ENCODE data around the gene B4GALNT3. TPM values are rescaled to one million over a fixed set of nuclear protein-coding genes. Genes with fewer than 3 reads are reported as not detected.

B4GALNT3 gene
- total RNA-seq, 2 experiments from 2014 or later: 3.4 to 5.4 TPM

DNA sequence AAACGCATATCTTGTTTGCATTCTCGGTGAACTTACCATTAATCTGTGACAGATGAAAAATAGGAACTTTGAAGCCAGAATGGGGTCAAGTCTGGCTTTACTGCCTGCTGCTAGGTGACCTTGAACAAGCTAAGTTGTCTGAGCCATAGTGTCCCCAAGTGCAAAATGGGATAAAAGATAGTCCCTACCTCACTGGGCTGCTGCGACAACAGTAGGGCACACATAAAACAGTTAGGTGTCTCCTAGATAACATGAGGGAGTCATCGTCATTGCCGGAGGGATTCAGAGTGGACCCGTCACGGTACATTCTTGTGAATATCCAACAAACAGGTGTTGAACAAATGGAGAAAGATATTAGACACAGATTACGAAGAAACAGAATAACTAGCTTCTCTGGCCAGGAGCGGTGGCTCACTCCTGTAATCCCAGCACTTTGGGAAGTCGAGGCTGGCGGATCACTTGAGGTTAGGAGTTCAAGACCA lies 132.3 kb downstream of the B4GALNT3 start:
- ChIA-PET CTCF (ENCODE audit: unreplicated experiment) (no interaction called here), POLR2A (interaction anchor here (0.5 to 1.3 kb wide), 2 partner anchors 13 to 490 kb away, joined by 3 read pairs; no protein-coding TSS in a partner anchor)
- DNase-seq (ENCODE audit: low spot score): no peak
- Histone ChIP-seq H3K4me1 (ENCODE audit: insufficient read depth, low read length, poor library complexity, severe bottlenecking) (no peaks in the 10 kb centered on the region), H3K27ac (ENCODE audit: low read depth, low read length, poor library complexity, severe bottlenecking) (no peak overlapping the region), H3K36me3 (ENCODE audit: insufficient read depth, low read length) (no peaks in the 10 kb centered on the region), H3K9me3 (ENCODE audit: low read length) (no peaks in the 10 kb centered on the region), H3K4me2 (ENCODE audit: low read length) (no peak overlapping the region), H4K20me1 (ENCODE audit: insufficient read depth, low read length) (no peaks in the 10 kb centered on the region), H3K4me3 (ENCODE audit: low read depth, low read length, poor library complexity, severe bottlenecking) (no peak overlapping the region), H3K9me2 (ENCODE audit: insufficient read depth, low read length) (no peaks in the 10 kb centered on the region), H3K79me2 (ENCODE audit: insufficient read depth, low read depth, low read length) (no peaks in the 10 kb centered on the region), H2AFZ (ENCODE audit: low read length) (no peak overlapping the region)
- intact Hi-C loops (cut with micrococcal nuclease; ENCODE audit: unreplicated experiment): no loop called here
- BruUV-seq (replicated peaks): no TSS peak
- TF ChIP-seq EZH2phosphoT487 (IDR thresholded peaks at IDR 0.05; ENCODE audit: borderline replicate concordance, low read depth, low read length): no peak
- TF ChIP-seq, protein P1, sequence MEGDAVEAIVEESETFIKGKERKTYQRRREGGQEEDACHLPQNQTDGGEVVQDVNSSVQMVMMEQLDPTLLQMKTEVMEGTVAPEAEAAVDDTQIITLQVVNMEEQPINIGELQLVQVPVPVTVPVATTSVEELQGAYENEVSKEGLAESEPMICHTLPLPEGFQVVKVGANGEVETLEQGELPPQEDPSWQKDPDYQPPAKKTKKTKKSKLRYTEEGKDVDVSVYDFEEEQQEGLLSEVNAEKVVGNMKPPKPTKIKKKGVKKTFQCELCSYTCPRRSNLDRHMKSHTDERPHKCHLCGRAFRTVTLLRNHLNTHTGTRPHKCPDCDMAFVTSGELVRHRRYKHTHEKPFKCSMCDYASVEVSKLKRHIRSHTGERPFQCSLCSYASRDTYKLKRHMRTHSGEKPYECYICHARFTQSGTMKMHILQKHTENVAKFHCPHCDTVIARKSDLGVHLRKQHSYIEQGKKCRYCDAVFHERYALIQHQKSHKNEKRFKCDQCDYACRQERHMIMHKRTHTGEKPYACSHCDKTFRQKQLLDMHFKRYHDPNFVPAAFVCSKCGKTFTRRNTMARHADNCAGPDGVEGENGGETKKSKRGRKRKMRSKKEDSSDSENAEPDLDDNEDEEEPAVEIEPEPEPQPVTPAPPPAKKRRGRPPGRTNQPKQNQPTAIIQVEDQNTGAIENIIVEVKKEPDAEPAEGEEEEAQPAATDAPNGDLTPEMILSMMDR (conservative IDR thresholded peaks at IDR 0.05; ENCODE audit: low read length): no peak

DNA sequence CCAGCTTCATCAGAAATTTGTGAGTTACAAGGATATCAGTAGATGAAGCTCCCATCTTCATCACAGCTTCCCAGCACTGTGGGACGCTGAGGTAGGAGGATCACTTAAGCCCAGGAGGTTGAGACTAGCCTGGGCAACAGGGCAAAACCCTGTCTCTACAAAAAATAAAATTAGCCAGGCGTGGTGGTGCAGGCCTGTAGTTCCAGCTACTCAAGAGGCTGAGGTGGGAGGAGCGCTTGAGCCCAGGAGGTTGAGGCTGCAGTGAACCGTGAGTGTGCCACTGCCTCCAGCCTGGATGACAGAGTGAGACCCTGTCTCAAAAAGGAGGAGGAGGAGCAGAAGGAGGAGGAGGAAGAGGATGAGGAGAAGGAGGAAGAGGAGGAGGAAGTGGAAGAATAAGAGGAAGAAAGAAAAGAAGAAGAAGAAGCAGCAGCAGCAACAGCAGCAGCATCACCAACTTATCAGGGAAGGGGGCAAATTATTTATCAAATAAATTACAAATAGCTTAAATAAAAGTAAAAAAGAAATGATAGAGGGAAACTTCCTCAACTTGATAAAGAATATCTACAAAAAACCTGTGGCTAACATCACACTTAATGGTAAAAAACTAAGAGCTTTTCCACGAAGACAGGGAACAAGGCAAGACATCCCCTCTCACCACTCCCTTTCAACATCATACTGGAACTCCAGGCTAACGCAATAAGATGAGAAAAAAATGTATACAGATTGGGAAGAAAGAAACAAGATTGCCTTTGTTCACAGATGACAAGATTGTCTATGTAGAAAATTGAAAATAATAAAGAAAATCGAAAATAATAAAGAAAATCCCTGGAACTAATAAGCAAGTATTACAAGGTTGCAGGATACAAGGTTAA lies 133.9 kb downstream of the B4GALNT3 start:
- no peak overlapping the region for H3K27ac ChIP-seq (ENCODE audit: low read depth, low read length, poor library complexity, severe bottlenecking)
- POLR2A ChIA-PET: interaction anchor here (0.7 to 1.2 kb wide), 2 partner anchors 16 to 194 kb away, joined by 3 to 5 read pairs; no protein-coding TSS in a partner anchor
- no peaks in the 10 kb centered on the region for H4K20me1 ChIP-seq (ENCODE audit: insufficient read depth, low read length)
- no peak overlapping the region for H3K4me3 ChIP-seq (ENCODE audit: low read depth, low read length, poor library complexity, severe bottlenecking)
- H3K79me2 ChIP-seq (ENCODE audit: insufficient read depth, low read depth, low read length): no peaks in the 10 kb centered on the region
- no TSS peak for BruUV-seq (replicated peaks)
- no peaks in the 10 kb centered on the region for H3K9me2 ChIP-seq (ENCODE audit: insufficient read depth, low read length)
- no peak overlapping the region for H2AFZ ChIP-seq (ENCODE audit: low read length)
- no peaks in the 10 kb centered on the region for H3K9me3 ChIP-seq (ENCODE audit: low read length)
- no peak for DNase-seq (ENCODE audit: low spot score)
- no peaks in the 10 kb centered on the region for H3K36me3 ChIP-seq (ENCODE audit: insufficient read depth, low read length)
- TF ChIP-seq EZH2phosphoT487 (IDR thresholded peaks at IDR 0.05; ENCODE audit: borderline replicate concordance, low read depth, low read length): no peak
- TF ChIP-seq, protein P1 (conservative IDR thresholded peaks at IDR 0.05; ENCODE audit: low read length): no peak
- intact Hi-C loops (cut with micrococcal nuclease; ENCODE audit: unreplicated experiment): no loop called here
- H3K4me1 ChIP-seq (ENCODE audit: insufficient read depth, low read length, poor library complexity, severe bottlenecking): no peaks in the 10 kb centered on the region
- H3K4me2 ChIP-seq (ENCODE audit: low read length): no peak overlapping the region
- CTCF ChIA-PET (ENCODE audit: unreplicated experiment): no interaction called here

All from OCI-LY7 (cell line).